DMS114 treated with DMSO at 0.1 percent for 48 hours (cell line): ENCODE measurements around the gene GTF3C6.
"Not testable (repeated sequence)": the region's sequence is repeated elsewhere in the genome, so short reads cannot be mapped to it uniquely, and the experiment has no call there.

ENCODE experiments used
- DNase-seq: peaks from one replicate; lab custom pipeline; 2025; ENCODE audit not compliant: unreplicated experiment; lab: John Stamatoyannopoulos, UW

Gene GTF3C6

GRCh38 chr6:110976575-110976974, 18.1 kb downstream of the GTF3C6 start:
- DNase-seq = no peak

- no peak for DNase-seq
These were observed 21.1 kb downstream of the GTF3C6 start for GRCh38 chr6:110979565-110980101.

- no peak for DNase-seq
These were observed 21.7 kb downstream of the GTF3C6 start for GRCh38 chr6:110980227-110980626.

- no peak for DNase-seq
These were observed 22.1 kb downstream of the GTF3C6 start for GRCh38 chr6:110980648-110981047.

GRCh38 chr6:110981202-110981600, 22.7 kb downstream of the GTF3C6 start:
- no peak for DNase-seq

GRCh38 chr6:110990840-110991576, 32.5 kb downstream of the GTF3C6 start:
- DNase-seq = no peak

- DNase-seq = no peak
These were observed 38.2 kb downstream of the GTF3C6 start for GRCh38 chr6:110996691-110997090.

- DNase-seq = peak; percentile 17
These were observed 41.2 kb downstream of the GTF3C6 start for GRCh38 chr6:110999634-111000270.

- DNase-seq = no peak
These were observed 43.8 kb downstream of the GTF3C6 start for GRCh38 chr6:111002350-111002749.

- DNase-seq = peak; percentile 45
These were observed 53.0 kb downstream of the GTF3C6 start for GRCh38 chr6:111011360-111012142.

- DNase-seq = no peak
These were observed 53.6 kb downstream of the GTF3C6 start for GRCh38 chr6:111012143-111012452.

GRCh38 chr6:111012520-111012919, 54.0 kb downstream of the GTF3C6 start:
- DNase-seq = not testable (repeated sequence)

GRCh38 chr6:111013144-111013915, 54.8 kb downstream of the GTF3C6 start:
- no peak for DNase-seq

- DNase-seq = no peak
These were observed 57.1 kb downstream of the GTF3C6 start for GRCh38 chr6:111015389-111016124.

GRCh38 chr6:111017241-111017640, 58.7 kb downstream of the GTF3C6 start:
- not testable (repeated sequence) for DNase-seq
